GM12878 (cell line): ENCODE measurements around the gene PROX2. TPM values are rescaled to one million over a fixed set of nuclear protein-coding genes. Genes with fewer than 3 reads are reported as not detected.

ENCODE experiments used
- ATAC-seq: fragments of 200-7000 bp; cut with Tn5 transposase; 3 replicates; pipeline ENCODE4 v1.9.1; 2020; ENCODE audit warnings: mild to moderate bottlenecking, moderate library complexity
- BruUV-seq: library from RNA; stranded (reverse); fragments of 400-500 nt; replicated peaks from 2 replicates; lab custom pipeline; 2021; lab: Mats Ljungman, UMichigan
- CTCF ChIA-PET: fragments of 300-600 bp; sonication (Branson Sonifier 250); formaldehyde crosslinking; extraction: SDS; loops from one replicate; lab custom pipeline; 2021; ENCODE audit warnings: inconsistent platforms; lab: Yijun Ruan, JAX
- POLR2A ChIA-PET: fragments of 350-600 bp; formaldehyde crosslinking; extraction: SDS; loops from one replicate; lab custom pipeline; 2021; ENCODE audit warnings: inconsistent platforms; lab: Charles Lee
- RAD21 ChIA-PET: fragments of 300-600 bp; sonication (Branson Sonifier 250); formaldehyde crosslinking; loops from one replicate; lab custom pipeline; 2023; ENCODE audit warnings: antibody characterized with exemption; ENCODE audit not compliant: unreplicated experiment; lab: Charles Lee
- SMC1A ChIA-PET: fragments of 300-600 bp; sonication (Branson Sonifier 250); formaldehyde crosslinking; loops from one replicate; lab custom pipeline; 2023; ENCODE audit not compliant: unreplicated experiment, uncharacterized antibody; lab: Charles Lee
- DNase-seq: peaks from one replicate; pipeline ENCODE4 v3.0.0-alpha.2; 2011; ENCODE audit warnings: low read depth, low spot score
- FAIRE-seq: peaks from 3 replicates; lab custom pipeline; 2011; peaks lifted over from hg19 to GRCh38; lab: Jason Lieb, UNC
- H2AFZ ChIP-seq: 2 replicates; pipeline ENCODE4 v1.6.0; 2011; ENCODE audit warnings: low read depth, low read length, control low read depth; ENCODE audit not compliant: control insufficient read depth
- H3K27ac ChIP-seq: 2 replicates; pipeline ENCODE4 v1.5.1; 2011; ENCODE audit warnings: control low read depth; ENCODE audit not compliant: control insufficient read depth, insufficient read depth
- H3K27me3 ChIP-seq, 2 experiments: replicated peaks in 1 of 2; 2 replicates each; pipeline versions ENCODE4 v1.6.0 to v1.6.1; 2011; ENCODE audit warnings: low read length in 1 of 2; ENCODE audit not compliant: control insufficient read depth in 2 of 2, insufficient read depth in 2 of 2
- H3K36me3 ChIP-seq, 2 experiments: 2 replicates each; pipeline ENCODE4 v1.5.1; 2011; ENCODE audit warnings: low read length in 1 of 2; ENCODE audit not compliant: control insufficient read depth in 2 of 2, insufficient read depth in 2 of 2
- H3K4me1 ChIP-seq: 2 replicates; pipeline ENCODE4 v1.6.1; 2011; ENCODE audit warnings: mild to moderate bottlenecking, low read length, moderate library complexity, mixed read lengths; ENCODE audit not compliant: control insufficient read depth, insufficient read depth
- H3K4me2 ChIP-seq: 2 replicates; pipeline ENCODE4 v1.6.0; 2011; ENCODE audit warnings: control low read depth; ENCODE audit not compliant: control insufficient read depth, insufficient read depth
- H3K4me3 ChIP-seq: fragments of 200-600 bp; sonication (generic); 2 replicates; pipeline ENCODE4 v1.5.1; 2016
- H3K79me2 ChIP-seq: 2 replicates; pipeline ENCODE4 v1.6.0; 2011; ENCODE audit warnings: low read length; ENCODE audit not compliant: control insufficient read depth, insufficient read depth
- H3K9ac ChIP-seq: 2 replicates; pipeline ENCODE4 v1.8.0; 2011; ENCODE audit warnings: low read length, control low read depth, mixed read lengths; ENCODE audit not compliant: control insufficient read depth, insufficient read depth
- H3K9me3 ChIP-seq: replicated peaks from 3 replicates; pipeline ENCODE4 v1.5.1; 2011; ENCODE audit warnings: mild to moderate bottlenecking, low read length; ENCODE audit not compliant: control insufficient read depth, insufficient read depth
- H4K20me1 ChIP-seq: 2 replicates; pipeline ENCODE4 v1.6.0; 2011; ENCODE audit not compliant: control insufficient read depth, insufficient read depth
- BRCA1 ChIP-seq: IDR thresholded peaks from 2 replicates; pipeline ENCODE4 v1.6.1; 2011; ENCODE audit warnings: low read depth, low read length, improper control_type of control experiment
- CHD4 ChIP-seq: fragments of 200-600 bp; sonication (generic); IDR thresholded peaks from 2 replicates; pipeline ENCODE4 v1.6.1; 2016; ENCODE audit warnings: mild to moderate bottlenecking
- CTCF ChIP-seq, 3 experiments: IDR thresholded peaks in 2 of 3; conservative IDR thresholded peaks in 1 of 3; 2 replicates each; pipeline ENCODE4 v1.5.1; 2011; ENCODE audit warnings: low read depth in 3 of 3, low read length in 3 of 3, mild to moderate bottlenecking in 3 of 3, control low read depth in 2 of 3, moderate library complexity in 2 of 3, inconsistent platforms in 1 of 3, mixed read lengths in 1 of 3; ENCODE audit not compliant: control insufficient read depth in 2 of 3, insufficient read depth in 1 of 3; ENCODE audit errors: extremely low read depth in 1 of 3
- E2F8 ChIP-seq: fragments of 450-650 bp; IDR thresholded peaks from 2 replicates; pipeline ENCODE4 v1.6.1; 2018; ENCODE audit warnings: mild to moderate bottlenecking, low read depth, moderate library complexity; ENCODE audit not compliant: partially characterized antibody
- FOXM1 ChIP-seq: IDR thresholded peaks from 2 replicates; pipeline ENCODE4 v1.6.1; 2012; ENCODE audit warnings: low read depth, mild to moderate bottlenecking, inconsistent platforms, low read length, moderate library complexity
- IRF3 ChIP-seq: fragments of 450-650 bp; IDR thresholded peaks from 2 replicates; pipeline ENCODE4 v1.6.1; 2014; ENCODE audit warnings: mild to moderate bottlenecking
- MEF2B ChIP-seq: fragments of 450-650 bp; IDR thresholded peaks from 2 replicates; pipeline ENCODE4 v1.6.1; 2018; ENCODE audit warnings: mild to moderate bottlenecking, moderate library complexity; ENCODE audit not compliant: partially characterized antibody, poor library complexity, severe bottlenecking
- RAD21 ChIP-seq: IDR thresholded peaks from 2 replicates; pipeline ENCODE4 v1.6.1; 2011; ENCODE audit warnings: mild to moderate bottlenecking, low read depth, low read length, moderate library complexity; ENCODE audit not compliant: insufficient read depth
- RFX5 ChIP-seq: IDR thresholded peaks from 2 replicates; pipeline ENCODE4 v1.6.1; 2011; ENCODE audit warnings: low read depth, low read length, improper control_type of control experiment
- RUNX3 ChIP-seq: IDR thresholded peaks from 2 replicates; pipeline ENCODE4 v1.6.1; 2012; ENCODE audit warnings: low read length, inconsistent platforms
- SPI1 ChIP-seq: IDR thresholded peaks from 2 replicates; pipeline ENCODE4 v1.6.1; 2011; ENCODE audit warnings: low read depth, mild to moderate bottlenecking, low read length, moderate library complexity, borderline replicate concordance; ENCODE audit not compliant: insufficient read depth
- STAT3 ChIP-seq: IDR thresholded peaks from 2 replicates; pipeline ENCODE4 v1.6.1; 2011; ENCODE audit warnings: low read depth, low read length, improper control_type of control experiment
- SUPT20H ChIP-seq: IDR thresholded peaks from 2 replicates; pipeline ENCODE4 v1.6.1; 2011; ENCODE audit warnings: low read depth, mild to moderate bottlenecking, low read length, moderate library complexity, borderline replicate concordance; ENCODE audit not compliant: control insufficient read depth
- WRNIP1 ChIP-seq: IDR thresholded peaks from 2 replicates; pipeline ENCODE4 v1.6.1; 2011; ENCODE audit warnings: low read depth, low read length, improper control_type of control experiment, borderline replicate concordance
- YY1 ChIP-seq: IDR thresholded peaks from 2 replicates; pipeline ENCODE4 v1.6.1; 2011; ENCODE audit warnings: low read depth, mild to moderate bottlenecking, low read length
- WGBS: methylation state at CpG from one replicate; pipeline ENCODE4 v1.1.6; 2016; ENCODE audit warnings: low lambda C conversion rate; ENCODE audit not compliant: insufficient replicate concordance, insufficient coverage; ENCODE audit errors: missing lambda C conversion rate; 5-methylcytosine and 5-hydroxymethylcytosine counted together
- in situ Hi-C: fragments of 300-500 bp; cut with MboI; formaldehyde crosslinking; loops from 9 replicates; pipeline ENCODE4 v1.14.3; 2018; ENCODE audit warnings: mixed read lengths
- intact Hi-C: fragments of 100-400 bp; cut with micrococcal nuclease; formaldehyde crosslinking; loops from one replicate; pipeline ENCODE4 v1.14.2; 2022; ENCODE audit not compliant: unreplicated experiment
- polyA plus RNA-seq, 11 experiments: library from polyadenylated mRNA; depleted of rRNA in 4 of 11; unstranded in 6 of 11; stranded (reverse) in 5 of 11; fragments of >200 nt; fragmentation: Nextera tagmentation in 4 of 11; fragmentation: Illumina TruSeq in 1 of 11; extraction: Ambion mirVana in 4 of 11; extraction: Trizol in 1 of 11; gene quantifications; 1 replicate in 1 of 11; 2 replicates in 10 of 11; pipeline versions ENCODE4 v1.2.1 to v1.2.3, GENCODE V29; 2011 to 2016; ENCODE audit warnings: inconsistent platforms in 2 of 11, missing spikeins in 2 of 11, low read depth in 1 of 11
- total RNA-seq, 4 experiments: library from RNA; depleted of rRNA in 3 of 4; stranded (reverse); fragments of >200 nt in 3 of 4; fragmentation: Illumina TruSeq in 1 of 4; extraction: Trizol in 1 of 4; gene quantifications; 2 replicates each; pipeline versions ENCODE4 v1.2.1 to v1.2.3, GENCODE V29; 2013 to 2021

Gene PROX2
- total and polyA plus RNA-seq, 10 of the 15 experiments (the other 5 are each of a cell fraction or from before 2014, with no cell fraction given): 0.04 to 0.42 (median 0.19) TPM

GRCh38 chr14:74860899-74861733, 14.8 kb downstream of the PROX2 start:
- Histone ChIP-seq H3K27me3 (no peaks in the 10 kb centered on the region), H3K4me1 (no peaks in the 10 kb centered on the region), H3K4me2 (no peak overlapping the region), H3K9me3 (no peaks in the 10 kb centered on the region), H3K4me3 (no peak overlapping the region), H4K20me1 (no peaks in the 10 kb centered on the region), H2AFZ (no peak overlapping the region), H3K9ac (no peak overlapping the region), H3K36me3 (no peaks in the 10 kb centered on the region), H3K27ac (no peak overlapping the region), H3K79me2 (no peaks in the 10 kb centered on the region)
- BruUV-seq: no TSS peak
- WGBS: 29% methylated on average over 7 of the region's 7 CpGs
- ChIA-PET RAD21 (interaction anchor here (0.6 to 8.8 kb wide), 25 partner anchors 10 to 440 kb away, joined by 3 to 114 read pairs (median 5); partner anchors contain the start of genes DLST, EIF2B2 and NEK9), CTCF (interaction anchor here (0.6 to 13.8 kb wide), 60 partner anchors 9 to 593 kb away, joined by 3 to 552 read pairs (median 4); partner anchors contain the start of genes ACYP1, DLST, EIF2B2 and PROX2), POLR2A (interaction anchor here (0.6 to 1.1 kb wide), 3 partner anchors 22 to 331 kb away, joined by 3 to 9 read pairs (median 3); no protein-coding TSS in a partner anchor), SMC1A (interaction anchor here (0.6 to 11.1 kb wide), 34 partner anchors 8 to 444 kb away, joined by 3 to 165 read pairs (median 4); partner anchors contain the start of genes ACYP1, DLST and PROX2)
- FAIRE-seq (peak; percentile 93), ATAC-seq (peak; percentile 97), DNase-seq (no peak)
- intact Hi-C loops (loop anchor here (1.0 to 10.0 kb wide), 3 partner anchors 44 to 434 kb away; no protein-coding TSS in a partner anchor), in situ Hi-C loops (no loop called here)
- peak; percentile 93 for TF ChIP-seq RAD21
- no peak for TF ChIP-seq MEF2B
- no peak for TF ChIP-seq IRF3
- TF ChIP-seq RFX5: no peak
- no peak for TF ChIP-seq E2F8
- TF ChIP-seq CHD4: no peak
- TF ChIP-seq BRCA1: no peak
- peak; percentile 82 to 94 (median 88) for TF ChIP-seq CTCF (IDR thresholded peaks at IDR 0.05 in 2 of 3, conservative IDR thresholded peaks at IDR 0.05 in 1 of 3; ENCODE audit: control insufficient read depth in 2 of 3, extremely low read depth in 1 of 3, insufficient read depth in 1 of 3, low read depth in 3 of 3, low read length in 3 of 3)
- no peak for TF ChIP-seq WRNIP1
- TF ChIP-seq SUPT20H: no peak
- no peak for TF ChIP-seq SPI1
- TF ChIP-seq RUNX3: peak; percentile 14; the same call in 1 of the 2 replicates
- TF ChIP-seq STAT3: no peak
- no peak for TF ChIP-seq FOXM1
- 0 out of 2 replicates have a peak, but pooled peaks have one; percentile 30 for TF ChIP-seq YY1
